Stimulated activated CD4-positive, alpha-beta T cell treated with anti-CD3 and anti-CD28 coated beads, Interleukin-12 subunit alpha, Interleukin-12 subunit beta, amount 100 ng/mL, for 24 hours (primary cell): Measurements from ENCODE around the gene RNU4-1.
"Not testable (repeated sequence)": the region's sequence is repeated elsewhere in the genome, so short reads cannot be mapped to it uniquely, and the experiment has no call there.

Source experiments
- DNase-seq, 2 experiments: peaks; one replicate each; pipeline ENCODE4 v3.0.0-alpha.2; 2020; ENCODE audit warnings: low read depth in 2 of 2

RNU4-1 gene

DNA sequence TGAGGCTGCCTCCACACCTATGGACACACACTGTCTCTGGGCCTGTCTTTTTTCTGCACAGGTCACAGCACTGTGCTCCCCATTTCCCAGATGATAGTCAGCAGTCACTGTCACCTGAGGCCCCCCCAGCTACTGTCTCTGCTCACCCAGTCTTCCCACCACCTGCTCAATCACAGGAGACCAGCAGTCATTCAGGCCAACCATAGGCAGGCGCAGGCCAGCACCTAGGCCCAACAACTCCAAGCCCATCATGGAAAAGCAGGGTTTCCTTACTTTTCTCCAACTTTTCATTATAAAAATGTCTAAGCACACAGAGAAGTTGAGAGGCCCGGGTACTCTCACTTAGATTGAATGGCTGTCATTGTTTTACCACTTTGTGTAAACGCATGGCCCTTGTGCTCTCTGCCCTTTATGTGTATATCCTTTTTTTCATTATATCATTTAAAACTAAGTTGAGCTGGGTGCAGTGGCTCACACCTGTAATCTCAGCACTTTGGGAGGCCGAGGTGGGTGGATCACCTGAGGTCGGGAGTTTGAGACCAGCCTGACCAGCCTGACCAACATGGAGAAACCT lies 34.6 kb downstream of the RNU4-1 start:
- DNase-seq, result no peak

DNA sequence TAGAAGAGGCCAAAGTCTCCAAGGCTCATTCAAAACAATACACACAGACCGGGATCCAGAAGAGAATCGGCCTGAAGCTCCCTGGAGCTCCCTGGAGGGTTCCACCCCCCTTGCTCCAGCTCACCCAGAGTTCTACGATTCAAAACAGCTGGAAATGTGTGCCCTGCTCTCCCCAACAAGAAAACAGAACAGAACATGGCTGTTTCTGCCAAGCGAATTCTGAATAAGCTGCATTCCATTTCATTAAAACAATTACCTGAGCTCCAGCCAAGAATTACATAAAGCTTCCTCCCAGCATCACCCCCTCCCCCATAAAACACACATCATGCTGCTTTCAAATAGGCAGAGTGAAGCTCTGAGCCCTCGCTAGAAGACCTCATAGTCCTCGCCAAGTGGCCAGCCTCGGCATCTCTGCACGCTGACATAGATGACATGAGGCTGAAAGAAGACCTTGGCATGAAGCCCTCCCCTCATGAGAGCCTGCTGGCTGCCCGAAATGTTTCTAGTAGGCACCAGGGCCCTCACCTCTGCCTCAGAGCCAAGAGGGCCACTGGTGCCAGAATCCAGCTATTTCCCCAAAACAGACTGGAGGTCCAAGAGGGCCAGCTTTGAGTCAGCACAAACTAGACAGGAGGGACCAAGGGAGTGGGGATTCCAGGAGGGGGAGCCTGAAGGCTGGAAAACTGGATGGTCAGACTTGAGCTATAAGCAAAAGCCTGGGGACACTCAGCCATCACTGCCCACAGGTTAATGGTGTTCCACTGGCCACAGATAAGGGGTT lies 35.8 kb downstream of the RNU4-1 start:
- no peak for DNase-seq

DNA sequence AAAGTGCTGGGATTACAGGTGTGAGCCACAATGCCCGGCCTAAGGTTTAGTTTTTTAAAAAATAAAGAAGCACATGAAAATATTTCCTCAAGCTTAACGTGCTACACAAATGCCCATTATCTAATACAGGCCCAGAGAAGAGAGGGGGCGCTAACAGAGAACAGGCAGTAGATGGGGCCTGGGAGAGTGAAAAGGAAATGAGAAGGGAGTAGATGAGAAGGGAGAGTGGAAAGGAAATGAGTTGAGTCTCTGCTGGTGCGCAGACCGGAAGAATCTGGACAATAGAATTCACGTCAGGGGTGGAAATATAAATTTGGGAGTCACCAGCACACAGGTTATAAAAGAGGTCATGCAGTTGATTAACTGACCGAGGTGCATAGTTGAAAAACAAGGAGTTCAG lies 38.2 kb downstream of the RNU4-1 start:
- no peak for DNase-seq

DNA sequence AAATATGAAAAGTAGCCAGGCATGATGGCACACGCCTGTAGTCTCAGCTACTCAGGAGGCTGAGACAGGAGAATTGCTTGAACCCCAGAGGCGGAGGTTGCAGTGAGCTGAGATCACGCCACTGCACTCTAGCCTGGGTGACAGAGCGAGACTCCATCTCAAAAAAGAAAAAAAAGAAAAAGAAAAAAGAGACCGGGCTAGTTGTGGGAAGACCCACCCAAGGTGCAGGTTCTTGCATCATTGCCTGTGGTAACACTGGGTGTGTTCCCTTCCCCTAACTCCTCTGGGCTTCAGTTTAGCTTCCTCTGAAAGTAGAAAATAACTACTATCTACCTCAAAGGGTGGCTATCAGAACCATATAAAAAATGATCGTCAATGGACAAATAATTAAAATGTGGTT lies 39.7 kb downstream of the RNU4-1 start:
- DNase-seq, result not testable (repeated sequence)

DNA sequence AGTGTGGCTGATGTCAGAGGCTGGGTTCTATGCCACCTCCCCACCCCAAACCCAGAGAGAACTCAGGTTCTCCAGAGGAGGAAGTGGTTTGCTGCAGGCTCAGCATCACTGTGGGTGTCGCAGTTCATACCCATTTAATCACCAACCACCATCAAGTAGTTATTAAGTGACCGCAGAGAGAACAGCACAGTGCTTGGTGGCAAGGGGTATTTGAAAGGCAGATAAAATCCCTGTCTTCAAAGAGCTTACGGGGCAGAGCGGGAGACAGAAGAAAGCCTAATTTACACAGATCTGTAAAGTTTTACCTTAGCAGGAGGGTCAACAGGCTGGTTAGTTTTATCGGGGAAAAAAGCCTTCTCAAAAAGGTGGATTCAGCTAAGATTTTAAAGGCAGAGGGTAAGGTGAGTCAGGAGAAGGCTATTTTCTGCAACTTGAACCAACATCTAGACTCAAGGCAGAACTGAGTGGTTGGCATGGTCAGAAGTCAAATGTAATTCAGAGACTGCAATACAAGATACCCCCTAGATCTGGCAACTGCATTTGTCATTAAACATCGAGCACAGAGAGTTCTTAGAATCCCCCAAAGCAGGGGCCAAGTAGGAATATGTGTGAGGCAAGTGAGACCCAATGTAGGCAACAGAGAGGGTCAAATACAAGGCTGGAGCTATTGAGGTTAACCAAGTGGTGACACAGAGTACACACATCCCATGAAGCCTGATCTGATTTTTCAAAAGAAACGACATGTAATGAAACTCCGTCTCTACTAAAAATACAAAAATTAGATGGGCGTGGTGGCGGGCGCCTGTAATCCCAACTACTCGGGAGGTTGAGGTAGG lies 40.7 kb downstream of the RNU4-1 start:
- peak; percentile 45 to 60 for DNase-seq

DNA sequence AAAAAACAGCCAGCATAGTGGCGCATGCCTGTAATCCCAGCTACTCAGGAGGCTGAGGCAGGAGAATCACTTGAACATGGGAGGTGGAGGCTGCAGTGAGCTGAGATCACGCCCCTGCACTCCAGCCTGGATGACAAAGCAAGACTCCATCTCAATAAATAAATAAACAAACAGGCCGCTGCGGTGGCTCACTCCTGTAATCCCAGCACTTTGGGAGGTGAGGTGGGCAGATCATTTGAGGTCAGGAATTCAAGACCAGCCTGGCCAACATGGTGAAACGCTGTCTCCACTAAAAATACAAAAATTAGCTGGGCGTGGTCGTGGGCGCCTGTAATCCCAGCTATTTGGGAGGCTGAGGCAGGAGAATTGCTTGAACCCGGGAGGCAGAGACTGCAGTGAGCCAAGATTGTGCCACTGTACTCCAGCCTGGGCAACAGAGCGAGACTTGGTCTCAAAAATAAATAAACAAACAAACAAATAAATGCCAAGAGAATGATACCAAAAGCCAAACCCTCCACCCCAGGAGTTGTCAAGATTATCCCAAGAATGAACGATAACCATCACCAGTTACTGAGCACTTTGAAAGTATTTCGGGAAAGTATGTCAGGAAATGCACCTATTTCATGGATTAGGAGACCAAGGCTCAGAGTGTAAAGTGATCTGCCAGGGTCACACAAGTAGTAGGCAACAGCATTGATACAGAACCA lies 41.5 kb downstream of the RNU4-1 start:
- not testable (repeated sequence) for DNase-seq

DNA sequence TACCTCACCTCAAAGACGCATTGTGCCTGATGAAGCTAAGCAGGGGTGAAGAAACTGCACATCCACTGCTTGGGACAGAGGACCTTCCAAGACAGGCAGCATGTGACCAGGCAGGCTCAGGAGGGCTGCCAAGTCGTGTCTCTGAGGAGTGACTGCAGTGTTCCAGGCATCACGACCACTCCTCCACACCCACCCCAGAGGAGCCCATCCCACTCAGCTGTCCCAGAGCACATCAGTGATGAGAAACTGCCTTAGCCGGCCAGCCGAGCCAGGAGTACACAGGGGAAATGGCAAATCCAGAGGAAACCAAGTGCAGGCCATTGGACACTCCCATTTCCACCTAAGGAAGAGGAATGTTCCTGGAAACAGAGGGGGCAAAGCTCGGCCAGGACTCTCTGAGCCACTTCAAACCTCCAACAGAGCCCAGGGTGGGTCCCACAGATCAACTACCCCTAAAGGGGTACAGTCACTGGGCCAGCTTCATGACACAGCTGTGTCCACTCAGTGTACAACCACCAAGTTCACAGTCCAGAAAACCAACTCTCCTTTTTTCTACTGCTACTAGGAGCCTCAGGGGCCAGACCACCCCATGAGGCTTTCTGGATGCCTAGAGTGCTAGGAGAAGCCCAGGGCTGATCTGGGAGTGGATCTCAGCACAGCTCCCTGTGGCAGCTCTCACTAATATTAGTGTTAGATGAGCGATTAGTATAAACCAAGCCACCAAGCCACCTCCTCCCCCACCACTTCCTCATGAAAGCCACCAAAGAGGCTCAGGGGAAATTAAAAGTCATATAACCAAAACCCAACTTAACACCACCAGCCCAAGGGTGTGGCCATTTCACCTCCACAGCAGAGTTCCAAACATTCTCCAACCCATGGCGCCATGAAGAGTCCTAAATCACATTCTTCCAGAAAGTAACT lies 42.9 kb downstream of the RNU4-1 start:
- DNase-seq, result no peak

DNA sequence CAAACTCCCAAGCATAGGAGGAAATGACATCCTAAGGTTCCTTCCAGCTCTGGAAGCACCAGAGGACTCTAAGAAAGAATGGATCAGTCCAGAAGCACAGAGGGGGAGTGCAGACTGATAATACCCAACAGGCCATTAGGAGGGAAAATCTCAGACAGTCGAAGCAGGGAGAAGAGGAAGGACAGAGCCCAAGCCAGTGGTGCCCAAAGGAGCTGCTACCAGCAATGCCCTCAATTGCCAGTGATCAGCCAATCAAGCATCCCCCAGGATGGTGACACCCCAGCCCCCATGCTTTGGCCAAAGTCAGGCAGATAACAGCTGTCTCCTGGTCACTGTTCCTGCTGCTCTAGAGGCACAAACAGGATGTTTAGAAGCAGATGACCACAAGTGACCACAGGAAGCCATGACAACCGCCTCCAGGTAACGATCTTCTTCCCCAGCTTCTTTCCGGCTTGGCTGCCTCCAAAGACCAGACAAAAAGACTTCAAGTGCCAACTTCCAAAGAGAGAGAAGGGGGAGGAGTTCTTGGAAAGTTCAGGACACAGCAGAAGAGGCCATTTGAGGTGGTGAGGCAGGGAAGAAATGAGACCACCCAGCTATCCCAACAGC lies 43.7 kb downstream of the RNU4-1 start:
- no peak for DNase-seq

DNA sequence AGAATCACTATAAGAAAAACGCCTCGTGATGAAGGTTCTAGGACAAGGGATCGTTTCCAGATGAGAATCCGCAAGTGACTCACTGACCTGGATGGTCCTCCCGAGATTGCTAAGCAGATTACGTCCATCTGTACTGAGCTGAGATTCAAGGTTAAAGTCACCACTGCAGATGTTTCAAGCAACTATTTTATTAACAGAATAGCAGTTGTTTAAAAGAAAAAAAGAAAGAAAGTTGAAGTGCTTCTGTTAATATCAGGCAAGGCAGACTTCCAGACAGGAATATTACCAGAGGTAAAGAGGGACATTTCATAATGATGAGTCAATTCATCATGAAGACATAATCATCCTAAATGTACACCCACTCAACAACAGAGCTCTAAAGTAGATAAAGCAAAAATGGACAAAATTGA lies 45.4 kb downstream of the RNU4-1 start:
- DNase-seq, result no peak

DNA sequence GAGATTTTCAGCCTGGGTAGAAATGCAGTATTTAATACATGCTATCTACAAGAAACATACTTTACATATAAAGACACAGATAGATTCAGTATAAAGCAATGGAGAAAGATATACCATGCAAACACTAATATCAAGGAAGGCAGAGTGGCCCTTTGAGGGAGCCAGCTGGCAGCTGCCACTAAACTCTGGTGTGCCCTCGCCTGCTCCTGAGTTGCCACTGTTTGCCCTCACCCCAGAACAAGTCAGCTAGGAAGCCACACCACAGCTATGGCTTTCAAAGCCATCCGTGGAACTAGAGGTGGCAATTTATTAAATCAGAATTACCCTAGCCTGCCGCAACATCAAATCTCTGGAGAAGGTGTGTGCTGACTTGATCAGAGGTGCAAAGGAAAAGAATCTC lies 45.9 kb downstream of the RNU4-1 start:
- DNase-seq, result no peak

DNA sequence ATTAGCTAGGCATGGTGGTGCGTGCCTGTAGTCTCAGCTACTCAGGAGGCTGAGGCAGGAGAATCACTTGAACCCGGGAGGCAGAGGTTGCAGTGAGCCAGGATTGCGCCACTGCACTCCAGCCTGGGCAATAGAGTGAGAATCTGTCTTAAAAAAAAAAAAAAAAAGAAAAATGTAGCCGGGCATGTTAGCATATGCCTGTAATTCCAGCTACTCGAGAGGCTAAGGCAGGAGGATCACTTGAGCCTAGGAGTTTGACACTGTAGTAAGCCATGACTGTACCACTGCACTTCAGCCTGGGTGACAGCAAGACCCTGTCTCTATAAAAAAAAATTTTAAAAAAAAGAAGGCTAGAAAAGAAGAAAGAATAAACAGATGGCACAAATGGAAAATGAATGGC lies 46.3 kb downstream of the RNU4-1 start:
- DNase-seq, result not testable (repeated sequence)
